Measurements from ENCODE around the gene ZFC3H1.

ZFC3H1 gene

DNA sequence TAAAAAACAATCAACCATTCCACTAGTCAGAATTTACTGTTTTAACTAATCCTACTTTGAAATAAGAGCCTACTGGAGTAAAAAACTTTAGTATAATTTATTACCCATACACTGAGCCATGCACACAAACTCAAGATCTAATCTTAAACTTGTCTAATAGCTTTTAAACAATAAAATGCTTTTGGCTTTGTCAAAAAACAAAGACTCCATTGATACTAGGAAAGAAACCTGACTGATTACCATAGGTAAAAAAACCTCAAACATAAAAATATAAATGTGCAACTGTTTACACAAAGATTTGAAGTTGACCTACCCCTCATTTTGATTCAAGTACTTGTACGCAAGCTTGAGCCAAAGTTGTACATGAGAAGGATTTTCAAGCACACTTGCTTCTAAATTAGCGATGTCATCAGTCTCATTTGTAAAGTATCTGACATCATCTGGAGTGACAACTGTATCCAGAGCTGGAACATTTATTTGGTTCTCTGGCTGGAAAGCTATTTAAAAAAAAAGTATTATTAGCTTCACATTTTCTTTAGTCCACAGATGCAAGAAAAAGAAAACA is 36.1 kb downstream of the ZFC3H1 start:
- DNase-seq (ENCODE audit: low spot score), result no peak

DNA sequence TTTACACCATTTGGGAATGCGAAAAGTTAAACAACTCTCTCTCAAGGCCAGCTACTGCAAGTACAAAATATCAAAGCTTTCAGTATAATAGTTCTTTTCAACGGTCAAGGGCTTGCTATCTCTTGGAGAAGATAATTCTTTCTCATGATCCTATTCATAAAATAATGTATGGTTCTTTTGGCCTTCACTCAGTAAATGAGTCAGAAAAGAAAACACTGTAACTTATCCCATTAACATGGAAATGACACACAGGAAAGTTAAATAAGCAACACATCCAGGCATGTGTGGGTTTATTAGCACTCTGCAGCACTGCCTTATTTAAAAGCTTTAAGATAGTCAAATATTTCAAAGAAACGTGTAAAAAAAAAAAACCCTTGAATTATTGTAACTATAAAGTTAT is 36.9 kb downstream of the ZFC3H1 start:
- DNase-seq (ENCODE audit: low spot score), result no peak

DNA sequence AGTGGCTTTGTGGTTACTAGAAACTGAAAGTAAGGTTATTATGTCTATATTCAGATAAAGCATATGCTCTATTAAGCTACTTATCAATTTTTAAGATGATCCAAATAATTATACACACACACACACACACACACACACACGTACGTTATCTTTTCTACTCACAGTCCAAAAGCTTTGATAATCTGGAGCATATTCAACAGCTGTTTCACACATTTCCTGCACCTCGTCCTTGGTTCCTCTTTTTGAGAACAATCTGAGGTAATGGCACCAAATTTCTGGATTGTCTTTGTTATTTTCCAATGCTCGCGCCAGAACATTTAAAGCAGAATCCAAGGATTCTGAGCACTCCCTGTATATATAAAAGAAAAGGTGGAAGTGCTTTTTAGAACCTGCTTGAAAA is 37.5 kb downstream of the ZFC3H1 start:
- DNase-seq (ENCODE audit: low spot score), result no peak

DNA sequence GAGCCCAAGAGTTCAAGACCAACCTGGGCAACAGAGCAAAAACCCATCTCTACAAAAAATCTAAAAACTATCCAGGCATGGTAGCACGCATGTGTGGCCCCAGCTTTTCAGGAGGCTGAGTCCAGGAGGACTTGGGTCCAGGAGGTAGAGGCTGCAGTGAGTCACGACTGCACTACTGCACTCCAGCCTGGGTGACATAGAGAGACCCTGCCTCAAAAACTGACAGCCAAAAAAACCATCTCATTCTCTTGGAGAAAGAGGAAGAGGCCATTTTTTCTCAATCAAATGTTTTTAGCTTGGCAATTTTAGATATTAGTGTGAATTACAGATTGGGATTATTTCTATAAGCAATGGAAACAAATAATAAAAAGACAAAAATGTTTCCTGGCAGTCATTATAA is 38.2 kb downstream of the ZFC3H1 start:
- no peak for DNase-seq (ENCODE audit: low spot score)

- no peak for DNase-seq (ENCODE audit: low spot score)
These were observed 41.7 kb downstream of the ZFC3H1 start for GRCh38 chr12:71621938-71622337.

DNA sequence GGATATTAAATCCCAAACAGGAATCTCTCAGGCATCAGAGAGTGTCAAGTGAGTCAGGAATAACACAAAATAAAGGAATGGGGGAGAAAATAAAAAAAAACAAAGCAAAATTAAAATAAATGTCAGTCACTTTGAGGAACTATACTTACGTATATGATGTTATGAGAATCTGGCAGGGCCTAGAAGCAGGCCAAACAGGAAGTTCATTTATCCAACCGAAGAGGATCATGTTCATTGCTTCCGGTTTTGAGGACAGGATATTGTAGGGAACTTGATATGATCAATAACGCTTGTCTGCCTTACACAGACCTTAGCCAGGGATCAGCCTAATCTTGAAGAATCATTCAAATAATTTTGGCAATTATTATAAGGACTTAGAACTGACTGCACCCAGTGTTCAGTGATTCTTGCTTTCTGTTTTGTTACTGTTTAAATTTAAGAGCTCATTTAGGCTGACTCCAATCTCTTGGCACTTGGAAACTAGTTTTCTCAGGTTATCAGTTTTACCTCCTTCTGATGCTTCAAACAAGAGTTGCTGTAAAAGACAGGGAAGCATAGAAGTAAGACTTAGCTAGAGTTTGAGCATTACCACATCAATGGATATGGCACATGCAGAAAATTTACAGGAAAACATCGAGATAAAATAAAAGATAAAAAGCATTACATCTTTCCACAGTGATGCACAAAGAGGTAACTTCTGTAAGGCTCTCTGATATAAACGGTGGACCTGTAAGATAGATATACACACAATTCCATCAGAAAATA is 53.4 kb downstream of the ZFC3H1 start:
- DNase-seq (ENCODE audit: low spot score), result no peak

DNA sequence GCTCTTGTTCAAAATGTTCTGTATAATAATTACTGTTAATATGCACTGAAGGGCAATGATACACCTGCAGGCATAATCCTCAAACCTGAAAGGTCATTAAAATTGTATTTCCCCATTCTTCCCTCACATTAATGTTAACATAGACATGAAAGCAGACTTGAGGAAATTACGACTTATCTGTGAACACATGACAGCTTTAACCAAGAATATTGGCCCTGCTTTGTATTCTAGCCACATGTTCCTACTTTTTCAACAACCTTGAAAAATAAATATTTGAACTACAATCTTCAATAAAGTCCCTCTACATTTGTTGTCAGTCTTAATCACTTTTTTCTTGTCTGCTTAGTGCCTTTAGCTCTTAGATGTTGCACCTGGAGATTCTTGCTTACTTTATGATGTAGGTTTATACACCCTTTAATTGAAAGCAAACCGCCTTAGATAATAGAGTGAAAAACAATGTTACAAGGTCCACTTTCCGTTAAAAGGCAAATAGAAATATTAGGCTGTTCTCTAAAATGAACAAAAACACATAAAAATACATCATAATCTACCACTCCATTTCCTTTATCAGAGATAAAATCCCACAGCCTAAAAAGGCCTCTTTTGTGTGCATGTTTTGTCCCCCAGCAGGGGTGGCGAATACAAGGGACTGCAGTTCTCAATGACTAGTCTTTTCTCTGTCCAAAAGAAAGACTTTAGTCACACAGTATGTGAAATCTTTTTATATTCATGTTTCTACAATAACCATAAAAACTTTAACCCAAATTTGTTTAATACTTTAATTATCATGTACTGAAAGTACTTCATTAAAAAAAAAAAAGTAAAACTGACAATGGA is 55.9 kb downstream of the ZFC3H1 start:
- DNase-seq (ENCODE audit: low spot score), result no peak

GRCh38 chr12:71605039-71605438 is 58.6 kb downstream of the ZFC3H1 start:
- DNase-seq (ENCODE audit: low spot score), result no peak

GRCh38 chr12:71602761-71603577 is 60.7 kb downstream of the ZFC3H1 start:
- DNase-seq (ENCODE audit: low spot score), result no peak

- DNase-seq (ENCODE audit: low spot score), result no peak
These were observed 62.1 kb downstream of the ZFC3H1 start for GRCh38 chr12:71601546-71601945.

- DNase-seq (ENCODE audit: low spot score), result no peak
These were observed 64.4 kb downstream of the ZFC3H1 start for GRCh38 chr12:71599210-71599609.

GRCh38 chr12:71594214-71594948 is 69.3 kb downstream of the ZFC3H1 start:
- no peak for DNase-seq (ENCODE audit: low spot score)

GRCh38 chr12:71592841-71593240 is 70.8 kb downstream of the ZFC3H1 start:
- no peak for DNase-seq (ENCODE audit: low spot score)

GRCh38 chr12:71591601-71592000 is 72.0 kb downstream of the ZFC3H1 start:
- no peak for DNase-seq (ENCODE audit: low spot score)

DNA sequence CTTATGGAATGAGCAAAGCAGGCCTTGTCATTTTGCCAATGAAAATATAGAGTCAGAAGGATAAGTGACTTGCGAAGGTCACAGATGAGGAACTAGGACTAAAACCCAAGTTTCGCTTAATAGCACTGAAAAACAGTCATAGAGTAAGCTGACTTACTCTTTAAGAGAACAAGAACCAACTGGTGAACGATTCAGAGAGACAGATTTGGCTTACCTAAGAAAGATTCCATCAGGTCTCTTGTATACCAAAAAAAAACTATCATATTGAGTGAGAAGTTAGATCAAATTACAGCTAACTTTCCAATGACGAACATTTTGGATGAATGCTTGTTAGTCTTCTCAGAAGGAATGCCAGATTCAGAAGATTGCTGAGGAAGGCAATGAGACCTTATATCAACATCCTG is 74.2 kb downstream of the ZFC3H1 start:
- no peak for DNase-seq (ENCODE audit: low spot score)

- DNase-seq (ENCODE audit: low spot score), result no peak
These were observed 76.6 kb downstream of the ZFC3H1 start for GRCh38 chr12:71587012-71587411.

- DNase-seq (ENCODE audit: low spot score), result no peak
These were observed 78.4 kb downstream of the ZFC3H1 start for GRCh38 chr12:71585218-71585617.

DNA sequence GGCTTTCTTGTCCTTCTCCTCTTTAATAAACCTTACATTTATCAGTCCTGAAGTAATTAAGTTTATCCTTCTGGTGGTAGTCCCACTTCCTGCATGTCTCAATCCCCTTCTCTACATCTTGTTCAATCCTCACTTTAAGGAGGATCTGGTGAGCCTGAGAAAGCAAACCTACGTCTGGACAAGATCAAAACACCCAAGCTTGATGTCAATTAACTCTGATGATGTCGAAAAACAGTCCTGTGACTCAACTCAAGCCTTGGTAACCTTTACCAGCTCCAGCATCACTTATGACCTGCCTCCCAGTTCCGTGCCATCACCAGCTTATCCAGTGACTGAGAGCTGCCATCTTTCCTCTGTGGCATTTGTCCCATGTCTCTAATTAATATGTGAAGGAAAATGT is 79.3 kb downstream of the ZFC3H1 start:
- no peak for DNase-seq (ENCODE audit: low spot score)

- no peak for DNase-seq (ENCODE audit: low spot score)
These were observed 80.7 kb downstream of the ZFC3H1 start for GRCh38 chr12:71582925-71583324.

- no peak for DNase-seq (ENCODE audit: low spot score)
These were observed 82.4 kb downstream of the ZFC3H1 start for GRCh38 chr12:71581206-71581605.

DNA sequence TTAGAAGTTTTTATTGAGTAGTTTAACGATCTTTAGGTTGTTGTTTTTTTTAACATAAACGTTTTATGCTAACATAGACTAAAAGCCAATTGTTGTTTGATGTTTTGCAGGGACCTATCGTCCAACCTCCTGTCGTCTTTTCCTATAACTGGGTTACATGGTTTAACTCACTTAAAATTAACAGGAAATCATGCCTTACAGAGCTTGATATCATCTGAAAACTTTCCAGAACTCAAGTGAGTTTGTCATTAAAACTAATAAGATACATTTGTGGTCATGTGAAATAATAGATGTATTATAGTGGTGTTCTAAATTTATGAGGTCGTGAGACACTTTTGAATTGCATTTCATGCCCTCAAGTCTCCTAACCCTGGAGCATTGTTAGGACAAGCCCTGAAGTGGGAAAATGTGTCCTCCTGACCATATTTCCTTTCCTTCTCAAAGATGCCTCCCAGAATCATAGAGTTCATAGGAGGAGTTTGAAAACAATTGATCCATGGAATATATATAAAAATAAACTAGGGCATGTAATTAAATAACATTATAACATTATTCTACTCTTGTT is 84.9 kb downstream of the ZFC3H1 start:
- DNase-seq (ENCODE audit: low spot score), result no peak

All from ecto neural progenitor cell (in vitro differentiated cells).